Urothelium cell line (cell line): ENCODE results near the gene COG7.
"Not testable (repeated sequence)": the region's sequence is repeated elsewhere in the genome, so short reads cannot be mapped to it uniquely, and the experiment has no call there.

Source experiments
- DNase-seq: peaks from one replicate; pipeline ENCODE4 v3.0.0; 2011; ENCODE audit warnings: low spot score, mixed read lengths
- FAIRE-seq: peaks from 2 replicates; lab custom pipeline; 2011; peaks lifted over from hg19 to GRCh38; lab: Jason Lieb, UNC

COG7 gene

DNA sequence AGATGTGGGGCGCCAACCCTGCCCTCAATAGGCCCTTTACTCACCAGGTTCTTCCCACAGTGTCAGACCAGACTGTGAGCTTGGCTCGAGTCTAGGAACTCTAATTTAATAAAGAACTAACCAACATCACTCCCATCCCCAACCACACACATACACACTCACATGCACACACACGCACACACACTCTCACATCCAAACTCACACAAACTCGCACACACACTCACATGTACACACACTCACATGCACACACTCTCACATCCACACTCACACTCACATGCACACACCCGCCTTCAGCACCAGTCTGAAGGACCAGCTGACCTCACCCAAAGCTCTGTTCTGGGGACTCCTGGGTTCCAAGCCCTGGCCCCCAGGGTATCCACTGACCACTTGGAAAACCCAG is 63.8 kb downstream of the COG7 start:
- DNase-seq (no peak), FAIRE-seq (no peak)

DNA sequence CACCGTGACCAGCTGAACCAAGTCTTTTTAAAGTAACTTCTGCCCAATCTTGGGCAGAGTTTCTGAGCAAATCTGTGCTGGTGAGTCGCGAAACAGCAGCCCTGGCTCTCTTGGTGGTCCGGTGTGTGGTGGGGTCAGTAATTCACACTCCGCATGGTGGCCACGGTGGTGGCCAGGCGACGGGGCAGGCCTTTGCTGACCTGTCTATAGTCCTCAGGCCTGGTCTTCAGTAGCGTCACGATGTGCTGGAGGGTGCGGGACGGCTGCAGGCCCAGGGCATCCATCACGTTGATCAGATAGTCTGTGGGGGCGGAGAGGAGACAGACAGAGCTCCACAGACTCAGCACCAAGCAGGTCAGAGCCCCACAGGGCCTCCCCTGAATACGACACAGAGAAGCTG is 64.2 kb downstream of the COG7 start:
- FAIRE-seq, result no peak
- no peak for DNase-seq

GRCh38 chr16:23387666-23388065 is 65.3 kb downstream of the COG7 start:
- FAIRE-seq, result no peak

GRCh38 chr16:23385441-23385840 is 67.5 kb downstream of the COG7 start:
- FAIRE-seq (no peak), DNase-seq (no peak)

More at GRCh38 chr16:23387666-23388065, 65.3 kb downstream of the COG7 start:
- no peak for DNase-seq

- no peak for DNase-seq
Observed at GRCh38 chr16:23384878-23385277, 68.1 kb downstream of the COG7 start.

DNA sequence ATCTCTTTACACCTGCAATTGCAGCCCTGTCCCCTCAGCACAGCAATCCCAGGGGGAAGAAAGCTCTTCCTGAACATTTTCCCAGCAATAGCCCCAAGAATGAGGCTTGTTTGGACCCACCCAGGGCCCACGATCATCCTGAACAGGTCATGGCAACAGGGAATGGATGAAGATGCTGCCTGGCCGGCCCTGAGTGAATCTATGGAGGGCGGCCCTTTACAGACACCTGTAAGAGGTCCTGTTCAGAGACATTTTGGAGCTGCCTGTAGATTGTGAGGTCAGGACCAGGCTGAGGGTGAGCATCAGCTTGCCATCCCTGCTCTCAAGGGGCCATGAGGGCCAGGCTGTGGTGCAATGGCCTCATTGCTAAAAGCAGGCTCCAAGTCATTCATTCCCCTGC is 69.1 kb downstream of the COG7 start:
- DNase-seq, result no peak
- no peak for FAIRE-seq

More at GRCh38 chr16:23384878-23385277, 68.1 kb downstream of the COG7 start:
- FAIRE-seq, result no peak

DNA sequence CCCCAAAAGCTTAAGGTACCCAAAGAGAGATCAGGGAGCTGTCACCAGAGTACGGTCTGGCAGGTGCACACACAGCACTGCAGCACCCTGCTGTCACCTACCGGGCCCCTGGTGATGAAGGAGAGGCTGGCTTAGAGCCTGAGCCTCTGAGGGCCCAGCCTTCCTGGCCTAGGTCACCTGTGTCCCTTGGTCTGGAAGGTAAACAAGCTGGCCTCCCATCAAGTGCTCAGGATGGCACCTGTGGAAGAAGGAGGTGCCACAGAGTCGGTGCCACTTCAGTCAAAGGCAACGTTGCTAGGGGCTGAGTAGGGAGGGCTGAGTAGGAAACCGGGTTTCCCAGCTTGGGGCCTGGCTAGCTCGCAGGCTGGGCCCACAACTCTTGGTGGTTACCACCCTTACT is 70.7 kb downstream of the COG7 start:
- FAIRE-seq, result no peak

DNA sequence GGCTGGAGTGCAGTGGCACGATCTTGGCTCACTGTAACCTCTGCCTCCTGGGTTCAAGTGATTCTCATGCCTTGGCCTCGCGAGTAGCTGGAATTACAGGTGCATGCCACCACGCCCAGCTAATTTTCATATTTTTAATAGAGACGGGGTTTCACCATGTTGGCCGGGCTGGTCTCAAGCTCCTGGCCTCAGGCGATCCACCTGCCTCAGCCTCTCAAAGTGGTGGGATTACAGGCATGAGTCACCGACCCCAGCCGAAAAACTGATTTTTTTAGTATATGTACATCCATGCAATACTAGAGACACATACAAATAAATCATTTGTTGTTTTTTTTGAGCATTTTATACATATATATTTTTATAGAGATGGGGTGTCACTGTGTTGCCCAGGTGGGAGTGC is 71.3 kb downstream of the COG7 start:
- not testable (repeated sequence) for FAIRE-seq

More for the DNA sequence above, 70.7 kb downstream of the COG7 start:
- DNase-seq, result no peak

DNA sequence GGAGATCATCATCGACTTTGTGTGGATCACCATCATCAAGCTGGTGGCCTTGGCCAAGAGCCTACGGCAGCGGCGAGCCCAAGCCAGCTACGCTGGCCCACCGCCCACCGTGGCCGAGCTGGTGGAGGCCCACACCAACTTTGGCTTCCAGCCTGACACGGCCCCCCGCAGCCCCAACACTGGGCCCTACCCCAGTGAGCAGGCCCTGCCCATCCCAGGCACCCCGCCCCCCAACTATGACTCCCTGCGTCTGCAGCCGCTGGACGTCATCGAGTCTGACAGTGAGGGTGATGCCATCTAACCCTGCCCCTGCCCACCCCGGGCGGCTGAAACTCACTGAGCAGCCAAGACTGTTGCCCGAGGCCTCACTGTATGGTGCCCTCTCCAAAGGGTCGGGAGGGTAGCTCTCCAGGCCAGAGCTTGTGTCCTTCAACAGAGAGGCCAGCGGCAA is 72.5 kb downstream of the COG7 start:
- FAIRE-seq (no peak), DNase-seq (no peak)

More for the DNA sequence above, 71.3 kb downstream of the COG7 start:
- not testable (repeated sequence) for DNase-seq

DNA sequence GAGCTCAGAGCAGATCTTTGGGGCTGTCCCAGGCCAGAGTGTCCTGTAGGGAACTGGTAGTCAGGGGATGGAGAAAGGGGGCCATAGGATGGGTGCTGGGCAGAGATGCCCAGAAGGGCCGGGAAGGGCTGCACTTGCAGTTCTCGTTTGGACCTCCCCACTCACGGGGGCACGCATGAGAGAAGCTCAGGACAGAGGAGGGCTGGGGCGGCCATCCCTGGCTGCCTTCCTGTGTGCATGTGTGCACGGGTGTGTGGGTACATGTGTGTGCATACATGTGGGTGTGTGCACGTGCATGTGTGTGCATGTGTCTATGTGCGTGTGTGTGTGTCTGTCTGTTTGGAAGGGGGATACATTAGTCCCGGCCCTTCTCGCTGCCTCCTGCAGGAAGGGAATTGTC is 73.3 kb downstream of the COG7 start:
- FAIRE-seq (no peak), DNase-seq (no peak)

- DNase-seq (no peak), FAIRE-seq (no peak)
Observed at GRCh38 chr16:23378921-23379320, 74.1 kb downstream of the COG7 start.

- DNase-seq (no peak), FAIRE-seq (no peak)
Observed at GRCh38 chr16:23378256-23378655, 74.7 kb downstream of the COG7 start.

DNA sequence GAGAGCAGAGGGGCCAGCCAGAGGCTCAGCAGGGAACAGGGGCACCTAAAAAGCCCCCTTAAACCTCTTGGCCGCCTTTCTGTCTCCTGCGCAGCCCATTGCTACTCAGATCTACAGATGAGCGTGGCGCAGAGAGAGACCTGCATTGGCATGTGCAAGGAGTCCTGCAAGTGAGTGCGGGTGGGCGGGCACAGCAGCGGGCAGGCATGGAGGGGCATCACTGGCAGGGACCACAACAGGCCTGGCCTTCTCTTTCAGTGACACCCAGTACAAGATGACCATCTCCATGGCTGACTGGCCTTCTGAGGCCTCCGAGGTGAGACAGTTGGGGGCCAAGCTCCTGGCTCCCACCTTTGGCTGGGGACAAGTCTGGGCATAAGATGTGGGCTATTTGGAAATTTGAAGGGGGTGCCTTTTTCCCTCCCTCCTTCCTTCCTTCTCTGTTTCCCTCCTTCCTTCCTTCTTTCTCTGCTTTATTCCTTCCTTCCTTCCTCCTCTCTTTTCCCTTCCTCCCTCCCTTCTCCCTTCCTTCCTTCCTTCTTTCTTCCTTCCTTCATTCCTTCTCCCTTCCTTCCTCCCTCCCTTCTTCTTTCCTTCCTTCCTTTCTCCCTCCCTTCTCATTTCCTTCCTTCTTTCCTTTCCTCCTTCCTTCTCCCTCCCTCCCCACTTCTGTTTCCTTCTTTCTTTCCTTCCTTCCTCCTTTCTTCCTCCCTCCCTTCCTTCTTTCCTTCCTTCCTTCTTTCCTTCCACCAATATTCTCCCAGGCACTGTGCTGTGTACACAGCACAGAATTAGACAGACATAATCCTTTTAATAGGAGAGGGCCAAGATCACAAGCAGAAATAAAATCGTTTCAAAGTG is 75.7 kb downstream of the COG7 start:
- DNase-seq (no peak), FAIRE-seq (no peak)

DNA sequence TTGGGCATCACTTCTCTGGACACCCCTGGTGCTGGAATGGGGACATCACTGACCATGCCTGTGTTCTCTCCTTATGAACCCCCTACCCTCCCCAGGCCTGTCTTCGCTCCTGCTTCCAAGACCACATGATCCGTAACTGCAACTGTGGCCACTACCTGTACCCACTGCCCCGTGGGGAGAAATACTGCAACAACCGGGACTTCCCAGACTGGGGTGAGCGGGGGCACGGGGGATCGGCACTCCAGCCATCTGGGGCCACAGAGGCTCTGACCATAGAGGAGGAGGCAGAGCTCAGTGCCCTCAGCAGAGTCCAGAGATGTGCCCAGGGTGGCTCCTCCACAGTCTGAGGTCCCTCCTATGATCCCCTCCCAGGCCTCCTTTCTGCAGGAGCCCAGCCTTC is 77.3 kb downstream of the COG7 start:
- FAIRE-seq (no peak), DNase-seq (no peak)

- FAIRE-seq (no peak), DNase-seq (no peak)
Observed at GRCh38 chr16:23374721-23375510, 78.1 kb downstream of the COG7 start.

GRCh38 chr16:23373436-23374219 is 79.4 kb downstream of the COG7 start:
- FAIRE-seq (no peak), DNase-seq (no peak)

- DNase-seq (no peak), FAIRE-seq (no peak)
Observed at GRCh38 chr16:23371368-23371767, 81.6 kb downstream of the COG7 start.

GRCh38 chr16:23369416-23369815 is 83.6 kb downstream of the COG7 start:
- no peak for FAIRE-seq

DNA sequence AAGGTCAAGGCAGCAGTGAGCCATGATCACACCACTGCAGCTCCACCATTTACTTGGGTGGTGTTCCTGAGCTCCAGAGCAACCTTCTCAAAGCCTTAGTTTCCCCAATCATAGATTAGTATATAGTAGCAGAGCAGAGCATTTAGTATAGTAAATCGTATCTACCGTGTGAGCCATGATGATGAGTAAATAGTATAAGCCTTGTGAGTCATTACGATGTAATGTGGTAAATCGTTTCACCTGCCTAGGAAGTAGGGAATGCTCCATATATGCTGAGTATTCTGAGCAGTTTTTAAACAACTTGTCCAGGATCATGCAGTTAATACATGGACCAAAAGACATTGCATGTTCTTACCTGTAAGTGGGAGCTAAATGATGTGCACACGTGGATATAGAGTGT is 84.5 kb downstream of the COG7 start:
- DNase-seq (no peak), FAIRE-seq (no peak)

More at GRCh38 chr16:23369416-23369815, 83.6 kb downstream of the COG7 start:
- DNase-seq, result no peak

GRCh38 chr16:23367988-23368387 is 85.0 kb downstream of the COG7 start:
- FAIRE-seq, result no peak
- no peak for DNase-seq

GRCh38 chr16:23367564-23367963 is 85.4 kb downstream of the COG7 start:
- FAIRE-seq (no peak), DNase-seq (no peak)
